NK-92 (cell line): ENCODE results near the gene ADGRE2.
"Not testable (repeated sequence)": the region's sequence is repeated elsewhere in the genome, so short reads cannot be mapped to it uniquely, and the experiment has no call there.

Experiments used
- DNase-seq: peaks from one replicate; lab custom pipeline; 2025; ENCODE audit not compliant: unreplicated experiment; lab: John Stamatoyannopoulos, UW

Gene ADGRE2

DNA sequence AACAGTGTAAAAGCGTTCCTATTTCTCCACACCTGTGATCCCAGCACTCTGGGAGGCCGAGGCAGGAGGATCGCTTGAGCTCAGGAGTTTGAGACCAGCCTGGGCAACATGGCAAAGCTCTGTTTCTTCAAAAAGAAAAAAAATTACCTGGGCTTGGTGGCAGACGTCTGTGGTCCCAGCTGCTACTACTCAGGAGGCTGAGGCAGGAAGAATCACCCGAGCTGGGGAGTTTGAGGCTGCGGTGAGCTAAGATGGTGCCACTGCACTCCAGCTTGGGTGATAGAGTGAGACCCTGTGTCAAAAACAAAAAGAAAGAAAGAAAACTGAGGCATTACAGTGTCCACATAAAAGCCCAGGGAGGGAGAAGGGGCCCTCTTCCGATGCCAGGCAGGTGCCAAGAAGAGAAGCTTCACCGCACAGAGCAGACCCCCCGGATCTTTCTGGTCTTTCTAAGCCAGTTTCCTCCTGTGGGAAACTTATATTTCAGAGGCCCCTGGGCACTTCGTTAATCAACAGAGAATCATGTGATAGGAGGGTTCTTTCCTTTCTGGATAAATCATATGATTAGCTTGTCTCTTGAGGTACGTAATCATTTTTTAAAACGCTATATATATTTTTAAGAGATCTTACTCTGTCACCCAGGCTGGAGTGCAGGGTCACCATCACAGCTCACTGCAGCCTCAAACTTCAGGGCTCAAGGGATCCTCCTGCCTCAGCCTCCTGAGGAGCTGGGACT, at the start of gene ADGRE2:
ADGRE2 (minus strand) TSS at position 451 of the 736 bp plus-strand sequence. CDS start 1,804 bp downstream, outside the sequence.
- not testable (repeated sequence) for DNase-seq

DNA sequence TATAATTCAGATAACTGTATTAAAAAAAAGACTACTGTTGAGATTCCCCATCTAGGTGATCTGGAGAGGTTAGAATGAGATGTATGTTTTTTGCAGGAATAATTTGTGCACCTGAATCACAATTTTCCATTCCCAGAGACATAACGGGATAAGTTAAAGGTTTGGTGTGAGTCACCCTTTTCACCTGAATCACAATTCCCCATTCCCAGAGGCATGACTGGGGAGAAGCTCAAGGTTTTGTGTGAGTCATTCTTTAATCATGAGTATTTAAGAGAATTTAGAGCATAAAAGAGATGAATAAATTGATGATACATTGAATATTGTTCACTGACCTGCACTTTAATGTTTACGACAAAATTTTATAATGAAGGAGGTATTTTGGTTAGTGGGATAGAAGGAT, 47.6 kb upstream of the ADGRE2 start:
- DNase-seq = no peak

DNA sequence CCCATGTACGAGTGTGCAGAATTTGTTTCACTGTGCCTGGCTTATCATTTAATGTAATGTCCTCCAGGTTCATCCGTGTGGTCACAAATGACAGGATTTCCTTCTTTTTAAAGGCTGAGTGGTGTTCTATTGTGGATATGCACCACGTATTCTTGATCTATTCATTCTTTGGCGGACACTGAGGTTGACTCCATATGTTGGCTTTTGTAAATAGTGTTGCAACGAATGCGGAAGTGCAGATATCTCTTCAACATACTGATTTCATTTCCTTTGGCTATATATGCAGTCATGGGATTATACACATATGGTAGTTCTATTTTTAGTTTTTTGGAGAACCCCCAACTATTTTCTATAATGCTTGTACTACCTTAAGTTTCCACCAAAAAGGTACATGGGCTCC, 43.6 kb upstream of the ADGRE2 start:
- DNase-seq = no peak

DNA sequence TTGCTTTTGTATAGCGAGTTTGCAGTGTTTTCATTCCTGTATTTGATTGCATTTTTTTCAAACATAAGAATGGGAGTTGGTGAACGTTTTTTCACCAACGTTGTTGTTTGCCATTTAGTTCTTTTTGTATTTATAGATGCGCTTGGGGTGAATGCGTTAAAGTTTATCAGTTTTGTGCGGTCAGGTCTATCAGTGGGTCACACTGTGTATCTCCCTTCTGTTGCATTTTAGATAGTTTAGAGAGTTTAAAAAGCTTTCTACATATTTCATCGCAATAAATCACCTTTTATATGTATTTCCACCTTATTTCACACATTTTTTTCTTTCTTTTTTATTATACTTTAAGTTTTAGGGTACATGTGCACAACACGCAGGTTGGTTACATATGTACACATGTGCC, 40.2 kb upstream of the ADGRE2 start:
- DNase-seq = no peak

DNA sequence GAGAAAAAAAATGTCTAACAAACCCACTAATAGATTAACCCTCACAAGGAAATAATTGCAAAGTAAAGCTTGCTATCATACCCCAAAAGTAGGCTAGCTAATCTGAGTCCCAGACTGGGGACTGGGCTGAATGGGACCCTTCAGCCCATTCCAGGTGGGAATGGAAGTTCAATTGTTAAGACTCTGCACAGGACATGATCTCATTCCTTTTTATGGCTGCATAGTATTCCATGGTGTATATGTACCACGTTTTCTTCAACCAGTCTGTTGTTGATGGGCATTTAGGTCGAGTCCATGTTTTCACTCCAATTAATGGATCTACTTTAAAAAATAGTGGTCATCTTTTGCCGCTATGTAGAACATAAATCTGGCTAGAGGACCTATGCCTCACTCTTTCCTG, 38.7 kb upstream of the ADGRE2 start:
- DNase-seq = no peak

DNA sequence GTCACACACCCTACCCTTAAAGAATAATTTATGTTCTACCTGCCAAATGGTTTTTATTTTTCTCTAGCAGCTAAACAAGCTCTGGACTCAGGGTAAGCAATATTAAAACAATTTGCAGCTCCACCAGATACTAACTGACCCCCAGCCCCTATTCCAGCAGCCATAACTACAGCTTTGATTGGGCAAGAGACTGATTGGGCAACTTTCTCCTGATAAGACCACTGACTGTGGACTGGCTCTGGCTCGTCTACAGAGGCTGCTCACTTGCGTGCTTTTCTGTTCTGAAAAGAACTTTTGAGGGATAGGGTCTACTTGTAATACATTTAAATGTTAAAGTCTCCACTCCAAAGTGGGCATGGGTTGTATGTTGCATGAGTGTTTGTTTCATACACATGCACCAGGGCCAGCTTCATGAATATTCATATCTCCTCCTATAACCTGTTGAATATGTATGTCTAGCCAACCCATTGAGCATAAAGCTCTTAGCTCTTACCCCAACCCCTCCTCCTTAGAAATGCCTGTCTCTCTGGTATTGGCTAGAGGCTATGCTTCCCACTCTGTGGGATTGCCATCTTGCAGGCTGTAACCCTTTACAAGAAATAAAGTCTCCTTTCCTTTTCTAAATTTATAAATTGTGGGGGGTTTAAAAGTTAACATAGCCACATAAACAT, 36.8 kb upstream of the ADGRE2 start:
- no peak for DNase-seq

DNA sequence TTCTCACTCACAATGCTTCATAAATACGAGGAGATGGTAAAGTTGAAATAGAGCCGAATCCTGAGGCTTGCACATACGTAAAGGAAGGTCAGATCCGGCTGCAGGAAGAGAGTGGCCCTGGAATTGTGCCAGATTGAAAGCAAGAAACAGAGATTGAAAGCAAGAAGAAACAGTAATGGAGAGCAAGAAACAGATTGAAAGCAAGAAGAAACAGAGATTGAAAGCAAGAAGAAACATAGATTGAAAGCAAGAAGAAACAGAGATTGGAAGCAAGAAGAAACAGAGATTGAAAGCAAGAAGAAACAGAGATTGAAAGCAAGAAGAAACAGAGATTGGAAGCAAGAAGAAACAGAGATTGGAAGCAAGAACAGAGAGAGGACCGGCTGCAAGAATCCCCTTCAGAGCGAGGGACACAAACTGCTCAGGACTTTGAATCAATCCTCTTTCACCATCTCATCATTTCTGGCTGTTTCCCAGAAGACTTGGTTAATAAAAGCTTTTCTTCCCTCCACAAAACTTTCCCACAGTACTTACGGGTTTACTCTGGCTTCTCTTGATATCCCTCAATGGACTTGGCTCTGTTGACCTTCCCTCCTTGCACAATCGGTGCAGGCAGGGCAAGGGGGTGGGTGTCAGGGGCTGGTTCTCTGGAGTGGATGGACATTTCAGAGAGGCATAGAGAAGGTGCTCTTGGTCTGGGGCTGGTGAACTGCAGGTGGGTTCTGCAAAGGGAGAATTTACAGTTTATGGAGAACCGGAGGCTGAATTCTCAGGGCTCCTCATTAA, 31.1 kb upstream of the ADGRE2 start:
- no peak for DNase-seq

DNA sequence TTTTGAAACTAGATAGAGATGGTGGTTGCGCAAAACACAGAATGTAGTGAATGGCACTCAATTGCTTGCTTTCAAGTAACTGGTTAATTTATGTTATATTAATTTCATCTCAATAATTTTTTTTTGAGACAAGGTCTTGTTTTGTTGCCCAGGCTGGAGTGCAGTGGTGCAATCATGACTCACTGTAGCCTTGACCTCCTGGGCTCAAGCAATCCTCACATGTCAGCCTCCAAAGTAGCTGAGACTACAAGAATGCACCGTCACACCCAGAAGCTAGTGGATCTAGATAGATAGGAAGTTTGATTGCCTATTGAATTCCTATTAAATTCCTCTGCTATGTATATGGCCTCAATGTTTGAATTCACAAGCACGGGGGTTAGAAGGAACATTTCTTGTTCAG, 26.4 kb upstream of the ADGRE2 start:
- no peak for DNase-seq

DNA sequence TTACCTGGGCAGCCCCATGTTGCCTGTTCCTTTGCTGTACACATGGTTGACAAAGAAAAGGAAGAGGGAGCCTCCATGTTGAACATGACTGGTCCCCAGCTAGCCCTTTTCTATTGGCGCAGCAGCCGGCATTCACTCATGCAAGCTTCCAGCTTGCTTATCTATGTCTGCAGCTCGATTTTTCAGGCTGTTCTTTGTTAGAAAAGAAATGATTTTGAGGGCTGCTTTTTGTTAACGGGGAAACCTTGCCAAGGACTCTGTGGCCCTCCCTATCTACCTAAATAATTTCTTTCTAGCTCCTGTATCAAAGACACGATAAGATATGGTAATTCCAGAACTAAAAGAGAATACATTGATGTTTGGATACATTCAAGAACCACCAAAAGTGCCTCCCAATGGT, 20.4 kb upstream of the ADGRE2 start:
- DNase-seq = no peak

DNA sequence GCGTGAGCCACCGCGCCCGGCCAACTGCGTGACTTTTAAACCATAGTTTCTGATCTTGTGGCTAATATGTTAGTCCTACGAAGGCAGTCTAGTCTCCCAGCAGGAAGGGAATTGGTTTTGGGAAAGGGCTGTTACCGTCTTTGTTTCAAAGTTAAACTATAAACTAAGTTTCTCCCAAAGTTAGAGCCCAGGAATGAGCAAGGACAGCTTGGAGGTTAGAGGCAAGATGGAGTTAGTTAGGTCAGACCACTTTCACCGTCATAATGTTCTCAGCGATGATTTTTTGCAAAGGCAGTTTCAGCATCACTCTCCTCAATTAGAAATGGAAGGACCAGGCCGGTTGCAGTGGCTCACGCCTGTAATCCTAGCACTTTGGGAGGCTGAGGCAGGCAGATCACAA, 17.7 kb upstream of the ADGRE2 start:
- no peak for DNase-seq

DNA sequence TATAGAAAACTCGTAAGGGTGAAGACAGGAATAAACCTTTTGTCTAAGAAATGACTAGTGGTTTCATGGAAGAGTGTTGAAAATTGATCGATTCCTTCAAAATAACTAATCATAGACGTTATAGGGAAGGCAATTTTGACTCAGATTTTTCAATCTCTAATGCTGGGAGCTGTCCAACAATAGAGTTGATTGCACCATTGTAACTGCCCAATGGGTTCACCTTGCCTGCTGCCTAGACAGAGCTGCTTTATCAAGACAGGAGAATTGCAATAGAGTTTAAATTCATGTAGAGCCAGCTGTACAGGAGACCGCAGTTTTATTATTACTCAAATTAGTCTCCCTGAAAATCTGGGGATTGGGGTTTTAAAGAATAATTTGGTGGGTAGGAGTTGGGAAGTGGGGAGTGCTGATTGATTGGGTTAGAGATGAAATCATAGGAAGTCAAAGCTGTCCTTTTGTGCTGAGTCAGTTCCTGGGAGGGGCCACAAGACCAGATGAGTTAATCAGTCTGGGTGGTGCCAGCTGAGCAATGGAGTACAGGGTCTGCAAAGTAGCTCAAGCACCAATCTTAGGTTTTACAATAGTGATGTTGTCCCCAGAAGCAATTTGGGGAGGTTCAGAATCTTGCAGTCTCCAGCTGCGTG, 16.8 kb upstream of the ADGRE2 start:
- no peak for DNase-seq

DNA sequence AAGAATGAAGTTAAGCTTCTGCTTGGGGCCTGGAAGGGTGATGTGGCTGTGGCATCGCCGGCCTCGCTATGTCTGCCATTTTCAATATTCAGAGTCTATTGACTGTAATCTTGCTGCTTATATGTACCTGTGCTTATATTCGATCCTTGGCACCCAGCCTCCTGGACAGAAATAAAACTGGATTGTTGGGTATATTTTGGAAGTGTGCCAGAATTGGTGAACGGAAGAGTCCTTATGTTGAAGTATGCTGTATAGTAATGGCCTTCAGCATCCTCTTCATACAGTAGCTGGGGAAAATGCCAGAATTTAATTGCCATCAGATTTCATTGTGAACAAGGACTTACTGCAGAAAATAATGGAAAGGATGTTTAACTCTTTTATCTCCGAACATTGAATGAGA, 13.9 kb upstream of the ADGRE2 start:
- DNase-seq = not testable (repeated sequence)

DNA sequence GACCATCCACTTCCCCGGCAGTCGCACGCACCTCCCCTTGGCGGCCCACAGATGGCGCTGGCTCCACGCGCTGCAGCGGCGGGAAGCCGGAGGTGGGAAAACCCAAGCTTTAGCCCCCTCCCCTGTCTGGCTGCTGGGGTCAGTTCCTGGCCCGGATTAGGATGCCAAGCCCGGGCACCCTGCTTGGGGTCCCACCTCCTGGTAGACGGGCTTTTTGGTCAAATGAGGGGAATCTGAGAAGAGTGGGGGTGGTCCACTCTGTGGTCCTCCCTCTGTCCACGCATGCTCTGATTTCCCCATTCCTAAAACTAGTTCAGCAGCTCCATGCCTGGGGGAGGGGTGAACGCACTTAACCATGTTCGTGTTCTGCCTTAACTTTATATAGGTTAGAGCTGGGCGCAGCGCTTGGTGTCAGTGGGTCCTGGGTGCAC, 8.1 kb upstream of the ADGRE2 start:
- no peak for DNase-seq

DNA sequence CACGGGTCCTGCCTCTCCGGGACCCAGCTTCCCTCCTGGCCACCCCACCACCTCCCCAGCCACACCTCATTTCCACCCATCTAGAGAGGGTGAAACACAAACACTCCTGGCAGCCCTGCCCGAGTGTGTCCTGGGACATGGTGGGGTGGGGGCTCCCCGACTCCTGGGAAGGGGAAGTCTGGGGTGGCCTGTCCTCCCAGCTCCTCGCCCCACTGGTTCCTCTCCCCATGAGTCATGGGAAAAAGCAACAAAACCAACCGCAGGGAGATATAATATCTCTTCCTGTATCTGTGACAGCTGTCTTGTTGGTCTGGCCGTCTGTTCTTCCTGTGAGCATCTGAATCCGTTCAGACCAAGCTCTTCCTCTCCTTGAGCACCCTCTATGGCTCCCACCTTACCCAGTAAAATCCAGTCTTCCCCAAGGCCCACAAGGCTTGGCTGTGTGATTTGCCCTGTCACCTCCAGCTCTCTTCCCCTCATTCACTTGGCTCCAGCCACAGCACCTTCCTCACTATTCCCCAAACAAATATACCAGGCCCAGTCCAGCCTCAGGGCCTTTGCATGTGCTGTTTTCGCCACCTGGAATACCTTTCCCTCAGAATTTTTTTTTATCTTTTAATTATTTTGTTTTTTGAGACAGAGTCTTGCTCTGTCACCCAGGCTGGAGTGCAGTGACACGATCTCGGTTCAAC, 6.9 kb upstream of the ADGRE2 start:
- not testable (repeated sequence) for DNase-seq

DNA sequence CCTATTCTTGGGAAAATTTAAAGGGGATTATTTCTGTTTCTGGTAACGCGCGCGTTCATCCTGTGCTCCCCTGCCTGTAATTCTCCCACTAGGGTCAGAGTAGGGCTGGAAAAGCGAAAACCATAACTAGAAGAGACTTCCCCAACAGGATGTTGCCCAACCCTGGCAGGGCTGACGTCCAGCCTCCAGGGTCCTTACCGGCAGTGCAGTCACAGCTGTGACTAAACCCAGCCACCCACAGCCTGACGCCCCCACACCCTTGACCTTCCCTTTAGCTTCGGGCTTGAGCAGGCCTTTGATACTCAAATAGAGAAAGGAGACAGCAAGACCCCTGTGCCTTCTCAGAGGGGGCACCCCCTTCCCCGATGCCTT, 6.4 kb upstream of the ADGRE2 start:
- DNase-seq = not testable (repeated sequence)

DNA sequence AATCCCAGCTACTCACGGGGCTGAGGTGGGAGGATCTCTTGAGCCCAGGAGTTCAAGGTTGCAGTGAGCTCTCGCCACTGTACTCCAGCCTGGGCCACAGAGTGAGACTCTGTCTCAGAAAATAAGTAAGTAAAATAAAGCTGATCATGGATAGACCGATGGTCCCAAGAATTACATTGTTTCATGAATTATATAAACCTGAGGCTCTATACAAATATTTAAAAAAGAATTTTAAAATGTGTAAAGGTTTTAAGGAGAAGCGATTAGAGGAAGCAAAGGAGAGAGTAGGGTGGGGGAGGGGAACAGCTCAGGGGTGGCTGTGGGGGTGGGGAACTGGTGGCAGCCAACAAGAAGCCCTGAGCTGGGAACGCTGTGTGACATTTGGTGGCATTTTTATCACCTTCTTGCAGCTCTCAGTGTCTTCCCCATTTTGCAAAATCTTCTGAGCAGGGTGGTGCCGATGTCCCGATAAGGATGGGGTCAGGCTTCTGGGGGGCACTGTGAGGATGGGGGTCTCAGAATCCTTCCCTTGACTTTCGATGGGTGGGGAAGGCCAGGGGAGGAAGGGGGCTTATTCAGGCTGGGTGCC, 5.1 kb upstream of the ADGRE2 start:
- DNase-seq = not testable (repeated sequence)

DNA sequence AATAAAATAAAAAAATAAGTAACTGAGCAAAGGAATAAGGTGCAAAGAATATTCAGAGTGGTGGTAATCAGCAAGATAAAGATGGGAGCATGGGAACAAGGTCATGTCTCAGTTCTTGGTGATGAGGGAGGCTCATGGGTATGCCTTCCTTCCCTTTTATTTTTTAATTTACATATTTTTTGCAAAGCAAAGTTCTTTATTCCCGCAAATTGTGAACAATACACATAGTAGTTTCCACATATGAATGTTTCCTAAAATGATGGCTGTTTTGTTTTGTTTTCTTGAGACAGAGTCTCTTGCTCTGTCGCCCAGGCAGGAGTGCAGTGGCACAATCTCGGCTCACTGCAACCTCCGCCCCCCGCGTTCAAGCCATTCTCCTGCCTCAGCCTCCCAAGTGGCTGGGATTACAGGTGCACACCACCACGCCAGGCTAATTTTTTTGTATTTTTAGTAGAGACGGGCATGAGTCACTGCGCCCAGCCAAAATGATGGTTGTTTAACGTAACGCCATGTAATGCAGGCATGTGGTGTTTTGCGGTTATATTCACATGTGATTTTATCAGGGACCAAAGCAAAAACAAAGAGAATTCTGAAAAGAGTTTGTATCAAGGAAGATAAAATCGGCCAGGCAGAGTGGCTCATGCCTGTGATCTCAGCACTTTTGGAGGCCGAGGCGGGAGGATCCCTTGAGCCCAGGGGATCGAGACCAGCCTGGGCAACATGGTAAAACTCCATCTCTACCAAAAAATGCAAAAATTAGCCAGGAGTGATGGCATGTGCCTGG, 4.5 kb upstream of the ADGRE2 start:
- no peak for DNase-seq

DNA sequence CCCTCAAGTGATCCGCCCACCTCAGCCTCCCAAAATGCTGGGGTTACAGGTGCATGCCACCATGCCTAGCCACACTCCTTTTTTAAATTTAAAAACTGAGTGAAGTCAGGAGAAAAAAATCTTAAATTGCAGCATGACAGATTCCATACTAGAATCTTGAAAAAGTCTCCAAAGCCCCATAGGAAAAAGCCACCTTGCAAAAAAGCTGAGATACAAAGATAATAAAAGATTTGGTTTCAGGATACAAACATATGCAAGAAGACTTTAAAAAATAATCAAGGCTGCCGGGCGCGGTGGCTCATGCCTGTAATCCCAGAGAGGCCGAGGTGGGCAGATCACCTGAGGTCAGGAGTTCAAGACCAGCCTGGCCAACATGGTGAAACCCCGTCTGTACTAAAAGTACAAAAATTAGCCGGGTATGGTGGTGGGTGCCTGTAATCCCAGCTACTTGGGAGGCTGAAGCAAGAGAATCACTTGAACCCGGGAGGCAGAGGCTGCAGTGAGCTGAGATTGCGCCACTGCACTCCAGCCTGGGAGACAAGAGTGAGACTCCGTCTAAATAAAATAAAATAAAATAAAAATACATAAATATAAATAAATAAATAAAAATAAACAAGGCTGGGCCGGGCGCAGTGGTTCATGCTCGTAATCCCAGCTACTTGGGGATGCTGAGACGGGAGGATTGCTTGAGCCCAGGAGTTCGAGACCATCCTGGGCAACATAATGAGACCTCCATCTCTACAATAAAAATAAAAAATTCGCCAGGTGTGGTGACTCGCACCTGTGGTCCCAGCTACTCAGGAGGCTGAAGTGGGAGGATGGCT, 3.6 kb upstream of the ADGRE2 start:
- DNase-seq = not testable (repeated sequence)
